Skeletal muscle tissue (tissue), 4 donors: Measurements from ENCODE around the gene ZNF701. TPM values are rescaled to one million over a fixed set of nuclear protein-coding genes. Genes with fewer than 3 reads are reported as not detected.
A peak's percentile ranks its signal among the peaks of the same experiment; 100 is the strongest.
"Not testable (repeated sequence)": the region's sequence is repeated elsewhere in the genome, so short reads cannot be mapped to it uniquely, and the experiment has no call there.

Experiments
- H3K27ac ChIP-seq: one replicate; pipeline ENCODE4 v1.7.0; 2013; ENCODE audit warnings: mild to moderate bottlenecking, low read depth, low read length, inconsistent platforms
- H3K27me3 ChIP-seq, 3 donors: one replicate each; pipeline ENCODE4 v1.7.0; 2013; ENCODE audit warnings: low read length in 3 of 3; ENCODE audit not compliant: control insufficient read depth in 3 of 3, insufficient read depth in 3 of 3
- H3K36me3 ChIP-seq, 3 donors: one replicate each; pipeline ENCODE4 v1.7.0; 2013; ENCODE audit warnings: low read length in 3 of 3; ENCODE audit not compliant: control insufficient read depth in 3 of 3, insufficient read depth in 3 of 3
- H3K4me1 ChIP-seq, 3 donors: one replicate each; pipeline ENCODE4 v1.7.0; 2013; ENCODE audit warnings: low read length in 3 of 3, mild to moderate bottlenecking in 3 of 3; ENCODE audit not compliant: control insufficient read depth in 3 of 3, insufficient read depth in 3 of 3
- H3K4me3 ChIP-seq, 3 donors: one replicate each; pipeline ENCODE4 v1.7.0; 2013; ENCODE audit warnings: low read length in 3 of 3
- H3K9ac ChIP-seq, 3 donors: one replicate each; pipeline ENCODE4 v1.7.0; 2013; ENCODE audit warnings: low read length in 3 of 3, mild to moderate bottlenecking in 3 of 3, moderate library complexity in 2 of 3, low read depth in 1 of 3
- H3K9me3 ChIP-seq, 3 donors: one replicate each; pipeline ENCODE4 v1.7.0; 2013; ENCODE audit warnings: low read length in 3 of 3; ENCODE audit not compliant: control insufficient read depth in 3 of 3
- total RNA-seq: library from RNA; depleted of rRNA; stranded (reverse); fragments of >200 nt; gene quantifications from one replicate; pipeline ENCODE4 v1.2.3, GENCODE V29; 2014
- donor health status: Osteomylitis.

The ZNF701 gene
- total RNA-seq, 1 donor from 2014 or later: 20.9 TPM

DNA sequence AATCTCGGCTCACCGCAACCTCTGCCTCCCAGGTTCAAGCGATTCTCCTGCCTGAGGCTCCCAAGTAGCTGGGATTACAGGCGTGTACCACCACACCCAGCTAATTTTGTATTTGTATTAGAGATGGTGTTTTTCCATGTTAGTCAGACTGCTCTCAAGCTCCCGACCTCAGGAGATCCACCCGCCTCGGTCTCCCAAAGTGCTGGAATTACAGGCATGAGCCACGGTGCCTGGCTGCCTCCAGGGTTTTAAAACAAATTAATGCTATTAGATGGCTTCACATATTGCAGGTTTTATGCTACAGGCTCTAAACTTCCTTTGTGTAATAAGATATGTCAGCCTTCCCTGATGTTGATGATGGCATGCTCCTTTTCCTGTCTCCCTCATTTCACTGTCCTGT is 8.5 kb upstream of the ZNF701 start:
- not testable (repeated sequence) for H3K27me3 ChIP-seq, H3K27ac ChIP-seq, H3K4me1 ChIP-seq, H3K9ac ChIP-seq, H3K4me3 ChIP-seq
- H3K36me3 ChIP-seq: peaks cover 16 to 41% (median 28%) of the 10 kb centered on the region in 3 donors
- H3K9me3 ChIP-seq: peaks cover 0 to 11% (median 8%) of the 10 kb centered on the region in 3 donors

DNA sequence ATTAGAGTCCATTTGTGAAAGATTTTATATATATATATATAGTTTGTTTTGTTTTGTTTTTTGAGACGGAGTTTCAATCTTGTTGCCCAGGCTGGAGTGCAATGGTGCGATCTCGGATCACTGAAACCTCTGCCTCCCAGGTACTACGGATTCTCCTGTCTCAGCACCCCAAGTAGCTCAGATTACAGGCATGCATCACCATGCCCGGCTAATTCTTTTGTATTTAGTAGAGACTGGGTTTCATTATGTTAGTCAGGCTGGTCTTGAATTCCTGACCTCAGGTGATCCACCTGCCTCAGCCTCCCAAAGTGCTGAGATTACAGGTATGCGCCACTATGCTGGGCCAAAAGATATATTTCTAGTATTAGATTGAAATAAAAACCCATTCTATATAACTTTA is 4.0 kb upstream of the ZNF701 start:
- Histone ChIP-seq H3K9ac (no peak overlapping the region), H3K27ac (no peak overlapping the region)

DNA sequence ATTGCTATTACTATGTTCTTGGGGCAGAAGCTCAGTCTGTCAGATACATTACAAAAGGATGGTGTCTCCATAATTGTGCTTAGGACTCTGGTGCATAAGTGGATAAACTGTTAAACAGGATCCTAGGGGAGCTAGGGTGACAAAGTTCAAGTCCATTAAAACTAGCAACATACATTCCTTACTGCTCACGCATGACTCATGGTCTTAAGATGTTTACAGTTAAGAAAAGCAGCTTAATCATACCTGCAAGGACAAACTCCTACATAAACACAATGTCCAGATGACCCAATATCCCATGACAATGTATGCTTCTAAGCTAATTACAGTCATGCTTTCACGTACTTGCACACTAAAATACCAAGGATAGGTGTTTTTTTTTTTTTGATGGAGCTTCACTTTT is 3.5 kb upstream of the ZNF701 start:
- H3K4me1 ChIP-seq: peaks cover 7 to 12% (median 9%) of the 10 kb centered on the region in 3 donors
- peaks cover 0 to 4% (median 0%) of the 10 kb centered on the region in 3 donors for H3K9me3 ChIP-seq
- H3K27ac ChIP-seq: no peak overlapping the region
- peaks cover 0 to 15% (median 6%) of the 10 kb centered on the region in 3 donors for H3K36me3 ChIP-seq
- no peak overlapping the region for H3K9ac ChIP-seq
- no peaks in the 10 kb centered on the region for H3K27me3 ChIP-seq
- H3K4me3 ChIP-seq: no peak overlapping the region

More for the DNA sequence above, 4.0 kb upstream of the ZNF701 start:
- Histone ChIP-seq H3K36me3 (peaks cover 2 to 15% (median 6%) of the 10 kb centered on the region in 3 donors), H3K27me3 (no peaks in the 10 kb centered on the region), H3K4me3 (no peak overlapping the region), H3K4me1 (peaks cover 7 to 12% (median 9%) of the 10 kb centered on the region in 3 donors), H3K9me3 (peaks cover 0 to 4% (median 0%) of the 10 kb centered on the region in 3 donors)

- Histone ChIP-seq H3K36me3 (peaks cover 5 to 21% (median 7%) of the 10 kb centered on the region in 3 donors), H3K9ac (no peak overlapping the region), H3K4me1 (peaks cover 7 to 12% (median 9%) of the 10 kb centered on the region in 3 donors), H3K4me3 (no peak overlapping the region), H3K9me3 (peaks cover 0 to 4% (median 0%) of the 10 kb centered on the region in 3 donors), H3K27ac (no peak overlapping the region), H3K27me3 (no peaks in the 10 kb centered on the region)
Measured at GRCh38 chr19:52567921-52568320, 2.2 kb upstream of the ZNF701 start.

DNA sequence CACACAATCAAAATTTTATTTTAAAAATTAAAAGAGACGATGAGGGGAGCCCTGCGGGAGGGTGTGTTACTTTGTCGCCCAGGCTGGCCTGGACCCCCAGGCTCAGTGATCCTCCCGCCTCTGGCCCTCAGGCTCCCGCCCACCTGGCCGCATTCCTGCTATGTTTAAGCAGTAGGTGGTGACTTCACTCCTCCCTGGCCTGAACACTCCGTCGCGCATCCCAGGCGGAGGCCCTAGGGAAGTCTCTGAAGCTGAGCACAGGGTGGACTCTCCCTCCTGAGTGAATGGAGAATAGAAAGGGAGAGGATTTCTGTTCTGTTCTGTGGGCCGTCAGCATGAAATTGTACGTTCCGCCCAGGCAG is 468 bp upstream of the ZNF701 start:
- H3K36me3 ChIP-seq: peaks cover 11 to 15% (median 12%) of the 10 kb centered on the region in 3 donors
- H3K4me3 ChIP-seq: peak overlapping the region; percentile 91 to 100 (median 97)
- peaks cover 7 to 12% (median 9%) of the 10 kb centered on the region in 3 donors for H3K4me1 ChIP-seq
- H3K27me3 ChIP-seq, H3K9me3 ChIP-seq: not testable (repeated sequence)
- peak overlapping the region; percentile 58 to 71 (median 65) for H3K9ac ChIP-seq
- H3K27ac ChIP-seq: peak overlapping the region; percentile 47

- no peak overlapping the region for H3K27ac ChIP-seq
- H3K36me3 ChIP-seq: peaks cover 20 to 45% (median 39%) of the 10 kb centered on the region in 3 donors
- H3K9me3 ChIP-seq: peaks cover 0 to 4% (median 3%) of the 10 kb centered on the region in 3 donors
- H3K4me3 ChIP-seq: peak overlapping the region in 1 of 3 donors; percentile 23
- no peak overlapping the region for H3K9ac ChIP-seq
- no peaks in the 10 kb centered on the region for H3K4me1 ChIP-seq
- H3K27me3 ChIP-seq: no peaks in the 10 kb centered on the region
Measured at GRCh38 chr19:52584736-52585440, 14.8 kb downstream of the ZNF701 start.

- Histone ChIP-seq H3K9ac (no peak overlapping the region), H3K4me3 (no peak overlapping the region), H3K4me1 (no peaks in the 10 kb centered on the region), H3K27ac (no peak overlapping the region), H3K36me3 (peaks cover 20 to 42% (median 36%) of the 10 kb centered on the region in 3 donors), H3K27me3 (no peaks in the 10 kb centered on the region), H3K9me3 (peaks cover 0 to 4% (median 3%) of the 10 kb centered on the region in 3 donors)
Measured at GRCh38 chr19:52585604-52586003, 15.5 kb downstream of the ZNF701 start.

- Histone ChIP-seq H3K4me3 (no peak overlapping the region), H3K27me3 (no peaks in the 10 kb centered on the region), H3K36me3 (peaks cover 3 to 15% (median 12%) of the 10 kb centered on the region in 3 donors), H3K9me3 (no peaks in the 10 kb centered on the region), H3K27ac (no peak overlapping the region), H3K4me1 (no peaks in the 10 kb centered on the region), H3K9ac (no peak overlapping the region)
Measured at GRCh38 chr19:52590728-52591127, 20.6 kb downstream of the ZNF701 start.

- no peaks in the 10 kb centered on the region for H3K27me3 ChIP-seq
- no peak overlapping the region for H3K9ac ChIP-seq
- no peak overlapping the region for H3K4me3 ChIP-seq
- H3K4me1 ChIP-seq: no peaks in the 10 kb centered on the region
- peaks cover 8 to 26% (median 22%) of the 10 kb centered on the region in 3 donors for H3K36me3 ChIP-seq
- H3K27ac ChIP-seq: no peak overlapping the region
- H3K9me3 ChIP-seq: no peaks in the 10 kb centered on the region
Measured at GRCh38 chr19:52592301-52592700, 22.2 kb downstream of the ZNF701 start.

DNA sequence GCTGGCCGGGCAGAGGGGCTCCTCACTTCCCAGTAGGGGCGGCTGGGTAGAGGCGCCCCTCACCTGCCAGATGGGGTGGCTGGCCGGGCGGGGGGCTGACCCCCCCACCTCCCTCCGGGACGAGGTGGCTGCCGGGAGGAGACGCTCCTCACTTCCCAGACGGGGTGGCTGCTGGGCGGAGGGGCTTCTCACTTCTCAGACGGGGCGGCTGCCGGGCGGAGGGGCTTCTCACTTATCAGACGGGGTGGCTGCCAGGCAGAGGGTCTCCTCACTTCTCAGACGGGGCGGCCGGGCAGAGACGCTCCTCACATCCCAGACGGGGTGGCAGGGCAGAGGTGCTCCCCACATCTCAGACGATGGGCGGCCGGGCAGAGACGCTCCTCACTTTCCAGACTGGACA is 23.4 kb downstream of the ZNF701 start:
- not testable (repeated sequence) for H3K27me3 ChIP-seq, H3K4me3 ChIP-seq, H3K9ac ChIP-seq, H3K27ac ChIP-seq, H3K9me3 ChIP-seq, H3K4me1 ChIP-seq
- H3K36me3 ChIP-seq: peaks cover 8 to 25% (median 20%) of the 10 kb centered on the region in 3 donors
